Stimulated activated CD4-positive, alpha-beta T cell treated with anti-CD3 and anti-CD28 coated beads, Interleukin-1b, Interleukin-23, amount 100 ng/mL, for 4 hours (primary cell): ENCODE results near the gene ZNF8.
A peak's percentile ranks its signal among the peaks of the same experiment; 100 is the strongest.
"Not testable (repeated sequence)": the region's sequence is repeated elsewhere in the genome, so short reads cannot be mapped to it uniquely, and the experiment has no call there.

Source experiments
- DNase-seq, 2 donors: peaks; one replicate each; pipeline ENCODE4 v3.0.0-alpha.2; 2020; ENCODE audit warnings: low read depth in 2 of 2

Gene ZNF8

DNA sequence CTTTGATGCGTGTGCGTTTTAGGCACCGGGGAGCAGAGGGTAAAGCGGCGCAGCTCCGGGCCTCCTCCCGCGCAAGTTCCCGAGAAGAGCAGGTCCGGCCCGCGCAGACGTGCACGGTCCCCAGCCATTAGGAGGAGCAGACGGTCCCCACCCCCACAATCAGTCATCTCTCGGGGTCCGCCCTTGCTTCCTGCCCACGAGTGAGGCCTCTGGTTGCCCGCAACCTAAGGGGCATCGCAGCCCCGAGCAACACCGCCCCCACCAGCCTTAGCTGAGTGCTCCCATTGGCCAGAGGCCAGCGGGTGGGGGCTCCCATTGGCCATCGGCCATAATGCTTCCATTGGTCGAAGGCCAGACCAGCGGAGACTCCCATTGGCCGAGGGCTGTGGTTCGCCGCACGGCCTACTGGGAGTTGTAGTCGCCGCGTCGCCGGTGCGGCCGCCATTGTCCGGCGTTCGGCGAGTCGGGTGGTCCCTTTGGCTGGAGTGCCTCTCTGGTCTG, at the start of gene ZNF8:
TSS of gene ZNF8 (plus strand) at position 415 of the 501 bp plus-strand sequence. CDS start 127 bp downstream, outside the sequence.
- DNase-seq = peak; percentile 92 to 96

DNA sequence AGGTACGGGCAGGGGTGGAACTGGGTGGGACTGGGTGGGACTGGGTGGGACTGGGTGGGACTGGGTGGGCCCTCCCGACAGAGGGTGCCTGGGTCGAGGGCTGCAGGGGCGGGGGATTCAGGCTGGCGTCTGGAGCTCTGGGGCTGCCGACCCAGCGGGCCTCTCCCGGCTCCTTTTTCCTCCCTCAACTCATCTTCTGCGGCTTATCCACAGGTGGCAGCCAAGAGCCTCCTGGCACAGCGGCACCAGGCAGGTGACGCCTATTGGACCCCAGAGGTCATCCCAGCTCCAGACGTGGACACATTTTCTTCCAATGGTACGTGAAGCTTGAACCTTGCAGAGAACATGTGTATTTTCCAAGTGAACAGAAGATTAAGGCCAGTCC, 49.5 kb upstream of the ZNF8 start:
- no peak for DNase-seq

DNA sequence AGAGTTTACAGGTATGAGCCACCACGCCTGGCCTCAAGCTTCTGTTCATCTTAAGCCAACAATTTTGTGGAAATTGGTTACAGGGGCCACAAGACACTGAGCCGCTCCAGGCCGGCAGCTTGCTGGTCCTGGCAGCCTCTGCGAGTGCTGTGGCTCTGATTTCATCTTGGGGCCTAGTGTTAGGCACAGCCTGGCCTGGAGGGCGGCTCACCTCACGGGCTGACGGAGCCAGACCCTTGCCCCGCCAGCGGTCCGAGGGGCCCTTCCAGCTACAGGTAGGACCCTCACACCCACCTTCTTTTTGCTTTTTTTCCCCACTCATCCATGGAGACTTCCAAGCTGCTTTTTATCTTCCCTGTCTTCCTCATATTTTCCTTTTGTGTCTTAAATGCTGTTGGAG, 41.4 kb upstream of the ZNF8 start:
- no peak for DNase-seq

GRCh38 chr19:58243351-58243750, 35.4 kb upstream of the ZNF8 start:
- no peak for DNase-seq

DNA sequence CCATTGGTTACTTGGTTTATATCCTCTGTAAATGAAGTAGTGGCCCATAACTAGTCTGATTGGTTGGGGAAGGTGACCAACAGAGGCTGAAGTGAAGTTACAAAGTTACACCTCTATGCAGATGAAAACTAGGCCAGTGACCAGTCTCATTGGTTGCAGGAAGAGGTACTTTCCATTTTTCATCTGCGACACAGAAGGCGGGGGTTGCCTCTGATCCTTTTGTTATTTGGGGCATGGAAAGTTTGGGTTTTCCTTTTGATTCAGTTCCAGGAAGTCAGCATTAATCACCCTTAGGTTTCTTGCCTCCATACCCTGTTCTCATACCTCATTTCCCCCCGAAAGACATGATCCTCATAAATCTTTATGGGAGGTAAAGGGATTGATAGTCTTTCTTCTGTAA, 29.9 kb upstream of the ZNF8 start:
- DNase-seq = no peak

- DNase-seq = no peak
Observed at GRCh38 chr19:58252102-58252685, 26.6 kb upstream of the ZNF8 start.

- DNase-seq = not testable (repeated sequence)
Observed at GRCh38 chr19:58258259-58258658, 20.5 kb upstream of the ZNF8 start.

GRCh38 chr19:58261600-58261967, 17.2 kb upstream of the ZNF8 start:
- DNase-seq = no peak

DNA sequence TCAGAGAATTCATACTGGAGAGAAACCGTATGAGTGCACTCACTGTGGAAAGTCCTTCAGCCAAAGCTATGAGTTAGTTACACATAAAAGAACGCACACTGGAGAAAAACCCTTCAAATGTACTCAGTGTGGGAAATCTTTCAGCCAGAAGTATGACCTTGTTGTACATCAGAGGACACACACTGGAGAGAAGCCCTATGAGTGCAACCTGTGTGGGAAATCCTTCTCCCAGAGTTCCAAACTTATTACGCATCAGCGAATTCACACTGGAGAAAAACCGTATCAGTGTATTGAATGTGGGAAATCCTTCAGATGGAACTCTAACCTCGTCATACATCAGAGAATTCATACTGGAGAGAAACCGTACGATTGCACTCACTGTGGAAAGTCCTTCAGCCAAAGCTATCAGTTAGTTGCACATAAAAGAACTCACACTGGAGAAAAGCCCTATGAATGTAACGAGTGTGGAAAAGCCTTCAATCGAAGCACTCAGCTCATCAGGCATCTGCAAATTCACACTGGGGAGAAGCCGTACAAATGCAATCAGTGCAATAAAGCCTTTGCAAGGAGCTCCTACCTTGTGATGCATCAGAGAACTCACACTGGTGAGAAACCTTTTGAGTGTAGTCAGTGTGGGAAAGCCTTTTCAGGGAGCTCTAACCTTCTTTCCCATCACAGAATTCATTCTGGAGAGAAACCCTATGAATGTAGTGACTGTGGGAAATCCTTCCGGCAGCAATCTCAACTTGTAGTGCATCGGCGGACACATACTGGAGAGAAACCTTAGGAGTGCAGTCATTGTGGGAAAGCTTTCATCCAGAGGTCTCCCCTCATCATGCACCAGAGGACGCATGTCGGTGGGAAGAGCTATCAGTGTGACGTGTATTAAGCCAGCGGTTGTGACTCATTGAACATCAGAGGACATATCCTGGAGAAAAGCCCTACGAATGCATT, 16.5 kb upstream of the ZNF8 start:
- no peak for DNase-seq

DNA sequence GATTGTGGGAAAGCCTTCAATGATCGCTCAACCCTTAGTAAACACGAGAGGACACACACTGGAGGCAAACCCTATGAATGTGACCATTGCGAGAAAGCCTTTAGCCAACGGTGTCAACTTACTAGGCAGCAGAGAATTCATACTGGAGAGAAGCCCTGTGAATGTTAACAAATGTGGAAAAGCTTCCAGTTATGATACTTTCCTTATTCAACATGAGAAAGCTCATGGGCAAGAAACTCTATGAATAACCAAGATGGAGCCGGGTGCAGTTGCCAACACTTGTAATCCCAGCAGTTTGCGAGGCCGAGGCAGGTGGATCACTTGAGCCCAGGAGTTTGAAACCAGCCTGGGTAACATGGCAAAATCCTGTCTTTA, 15.8 kb upstream of the ZNF8 start:
- no peak for DNase-seq

- no peak for DNase-seq
Observed at GRCh38 chr19:58265100-58265499, 13.7 kb upstream of the ZNF8 start.

DNA sequence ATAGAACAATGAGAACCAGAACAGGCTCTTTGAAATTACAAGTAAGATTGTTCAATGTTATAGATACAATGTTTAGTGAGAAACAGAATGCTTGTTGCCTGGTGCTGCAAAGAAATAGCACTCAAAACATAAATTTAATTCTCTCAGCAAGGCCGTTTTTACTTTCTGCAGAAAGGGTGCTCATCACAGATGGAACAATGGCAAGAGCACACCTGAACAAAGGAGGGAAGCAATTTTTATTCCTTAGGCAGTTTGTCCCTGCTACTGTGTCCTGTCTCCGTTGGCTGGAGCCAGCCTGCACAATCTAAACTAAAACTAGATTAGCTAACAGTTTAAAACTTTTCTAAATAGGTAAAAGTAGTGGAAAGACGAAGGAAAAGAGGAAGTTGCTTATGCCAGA, 10.4 kb upstream of the ZNF8 start:
- DNase-seq = no peak

DNA sequence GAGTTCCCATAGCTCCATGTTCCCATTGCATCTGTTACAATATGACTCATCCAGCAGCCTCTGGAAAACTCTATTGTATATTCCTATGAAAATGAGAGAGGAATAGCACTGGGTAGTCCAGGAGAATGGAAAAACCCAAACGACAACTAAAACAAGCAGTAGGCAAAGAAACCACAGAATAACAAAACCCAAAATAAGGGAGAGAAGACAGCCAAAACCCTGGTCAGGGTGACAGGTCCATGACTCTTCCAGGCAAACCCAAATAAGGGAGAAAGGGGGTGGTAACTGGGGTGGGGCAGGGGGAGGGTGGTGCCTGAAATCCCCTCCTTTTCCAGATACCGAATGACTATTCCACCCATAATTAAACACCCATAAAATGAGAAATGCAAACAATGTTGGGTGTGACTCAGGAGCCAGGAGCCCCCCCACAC, 4.0 kb upstream of the ZNF8 start:
- no peak for DNase-seq

GRCh38 chr19:58275564-58275963, 3.2 kb upstream of the ZNF8 start:
- no peak for DNase-seq

- no peak for DNase-seq
Observed at GRCh38 chr19:58277197-58277596, 1.6 kb upstream of the ZNF8 start.

DNA sequence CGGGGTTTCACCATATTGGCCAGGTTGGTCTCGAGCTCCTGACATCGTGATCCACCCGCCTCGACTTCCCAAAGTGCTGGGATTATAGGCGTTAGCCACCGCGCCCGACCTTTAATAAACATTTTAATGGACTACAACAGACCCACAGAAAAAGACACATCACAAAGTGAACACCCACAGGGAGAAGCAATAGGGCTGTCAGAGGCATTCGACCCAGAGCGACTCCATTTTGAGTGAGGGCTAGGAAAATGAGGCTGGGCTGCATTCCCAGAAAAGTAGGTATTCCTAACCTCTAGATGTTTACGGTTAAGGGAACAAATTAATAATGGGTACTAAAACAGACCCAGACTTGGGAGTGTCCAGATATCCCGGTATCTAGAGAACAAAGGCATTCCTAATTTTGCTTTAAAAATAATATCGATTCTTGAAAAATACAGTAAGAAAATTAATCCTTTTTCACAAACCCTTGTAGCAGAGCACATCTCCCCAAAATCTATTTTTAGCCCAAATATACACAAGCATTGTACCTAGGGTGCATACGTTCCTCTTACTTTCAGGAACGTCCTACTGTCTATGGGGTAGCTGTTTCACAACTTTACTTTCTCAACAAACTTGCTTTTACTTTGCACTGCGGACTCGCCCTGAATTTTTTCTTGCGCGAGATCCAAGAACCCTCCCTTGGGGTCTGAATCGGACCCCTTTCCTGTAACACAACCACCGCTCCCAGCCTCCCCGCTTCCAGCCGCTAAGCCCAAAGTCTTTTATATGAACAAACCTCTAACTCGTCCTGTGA, 811 bp upstream of the ZNF8 start:
- no peak for DNase-seq

- DNase-seq = peak; percentile 21 to 45
Observed at GRCh38 chr19:58279042-58279924, 528 bp downstream of the ZNF8 start.

DNA sequence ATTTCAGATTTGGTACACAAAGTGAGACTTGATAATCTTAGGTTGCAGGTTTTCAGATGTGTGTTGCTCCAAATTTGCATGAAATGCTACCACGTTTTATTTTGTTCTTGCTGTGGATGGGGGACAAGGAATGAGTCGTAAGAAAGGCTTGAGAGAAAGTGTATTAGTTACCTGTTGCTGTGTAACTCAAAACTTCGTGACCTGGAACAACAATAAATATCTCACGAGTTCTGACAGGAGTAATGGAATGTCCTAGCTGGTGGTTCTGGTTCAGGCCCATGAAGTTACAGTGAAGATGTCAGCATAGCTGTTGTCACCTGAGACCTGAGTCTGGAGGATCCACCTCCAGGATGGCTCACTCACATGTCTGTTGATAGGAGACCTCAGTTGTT, 1.2 kb downstream of the ZNF8 start:
- no peak for DNase-seq

GRCh38 chr19:58284199-58284598, 5.4 kb downstream of the ZNF8 start:
- DNase-seq = no peak

GRCh38 chr19:58291943-58292342, 13.2 kb downstream of the ZNF8 start:
- DNase-seq = no peak

GRCh38 chr19:58294743-58295374, 16.1 kb downstream of the ZNF8 start:
- DNase-seq = no peak
